SK-N-MC (cell line): ENCODE data around the gene ZC3H12C.

Experiments used
- DNase-seq: peaks from one replicate; pipeline ENCODE4 v3.0.0-alpha.2; 2011; ENCODE audit warnings: low read depth, low spot score
- H3K27ac ChIP-seq: fragments of 200-600 bp; sonication (generic); 2 replicates; pipeline ENCODE4 v1.5.1; 2016; ENCODE audit warnings: mixed run types
- H3K36me3 ChIP-seq: fragments of 200-600 bp; sonication (generic); 2 replicates; pipeline ENCODE4 v1.6.1; 2017; ENCODE audit warnings: antibody characterized with exemption, low read length, mixed read lengths; ENCODE audit not compliant: insufficient read depth
- H3K4me3 ChIP-seq: fragments of 200-600 bp; sonication (generic); 2 replicates; pipeline ENCODE4 v1.5.1; 2016
- H3K9ac ChIP-seq: fragments of 200-600 bp; sonication (generic); 2 replicates; pipeline ENCODE4 v1.8.0; 2017; ENCODE audit warnings: mixed run types, mixed read lengths; ENCODE audit not compliant: insufficient read length
- H3K9me3 ChIP-seq: fragments of 200-600 bp; sonication (generic); 2 replicates; pipeline ENCODE4 v1.6.1; 2017; ENCODE audit warnings: low read depth, mild to moderate bottlenecking, antibody characterized with exemption, low read length, moderate library complexity, mixed read lengths
- EZH2 ChIP-seq: fragments of 200-600 bp; sonication (generic); IDR thresholded peaks from one replicate; pipeline ENCODE4 v1.6.1; 2017; ENCODE audit warnings: antibody characterized with exemption
- FOXP2 ChIP-seq: optimal IDR thresholded peaks from 2 replicates; pipeline ENCODE3; 2011; ENCODE audit warnings: mild to moderate bottlenecking, moderate library complexity; ENCODE audit not compliant: insufficient read depth; ENCODE audit errors: extremely low read length, control extremely low read depth
- POLR2AphosphoS5 ChIP-seq: IDR thresholded peaks from 2 replicates; pipeline ENCODE4 v1.6.1; 2012; ENCODE audit warnings: mild to moderate bottlenecking, low read depth, low read length, borderline replicate concordance

Gene ZC3H12C

DNA sequence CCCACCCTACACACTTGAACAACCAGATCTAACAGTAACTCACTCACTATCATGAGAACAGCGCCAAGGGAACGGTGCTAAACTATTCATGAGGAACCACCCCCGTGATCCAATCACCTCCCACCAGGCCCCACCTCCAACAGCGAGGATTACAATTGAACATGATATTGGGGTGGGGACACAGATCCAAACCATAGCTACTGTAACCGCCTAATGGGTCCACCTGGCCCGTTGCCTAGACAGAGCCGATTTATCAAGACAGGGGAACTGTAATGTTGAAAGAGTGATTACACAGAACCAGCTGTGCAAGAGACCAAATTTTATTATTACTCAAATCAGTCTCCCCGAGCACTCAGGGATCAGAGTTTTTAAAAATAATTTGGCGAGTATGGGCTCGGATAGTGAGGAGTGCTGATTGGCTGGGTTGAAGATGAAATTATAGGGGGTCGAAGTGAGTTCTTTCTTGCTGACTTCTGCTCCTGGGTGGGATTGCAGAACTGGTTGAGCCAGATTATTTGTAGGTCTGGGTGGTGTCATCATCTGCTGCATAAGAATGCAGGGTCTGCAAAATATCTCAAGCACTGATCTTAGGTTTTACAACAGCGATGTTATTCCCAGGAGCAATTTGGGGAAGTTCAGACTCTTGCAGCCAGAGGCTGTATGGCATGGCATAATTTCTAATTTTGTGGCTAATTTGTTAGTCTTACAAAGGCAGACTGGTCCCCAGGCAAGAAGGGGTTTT lies 17.9 kb upstream of the ZC3H12C start:
- no peaks in the 10 kb centered on the region for H3K9me3 ChIP-seq
- DNase-seq = peak; percentile 59
- TF ChIP-seq FOXP2 = no peak
- TF ChIP-seq POLR2AphosphoS5 = peak; percentile 17; the same call in 1 of the 2 replicates
- no peak for TF ChIP-seq EZH2

GRCh38 chr11:110075847-110076208 lies 17.4 kb upstream of the ZC3H12C start:
- H3K9me3 ChIP-seq = no peaks in the 10 kb centered on the region
- DNase-seq = peak; percentile 61
- peak overlapping the region; percentile 71 for H3K4me3 ChIP-seq
- peak overlapping the region; percentile 84 for H3K27ac ChIP-seq
- no peak for TF ChIP-seq POLR2AphosphoS5
- no peak for TF ChIP-seq FOXP2
- no peaks in the 10 kb centered on the region for H3K36me3 ChIP-seq
- no peak overlapping the region for H3K9ac ChIP-seq

More for the DNA sequence above, 17.9 kb upstream of the ZC3H12C start:
- peak overlapping the region; percentile 71 for H3K4me3 ChIP-seq
- H3K27ac ChIP-seq = peak overlapping the region; percentile 84
- H3K9ac ChIP-seq = no peak overlapping the region
- H3K36me3 ChIP-seq = no peaks in the 10 kb centered on the region

DNA sequence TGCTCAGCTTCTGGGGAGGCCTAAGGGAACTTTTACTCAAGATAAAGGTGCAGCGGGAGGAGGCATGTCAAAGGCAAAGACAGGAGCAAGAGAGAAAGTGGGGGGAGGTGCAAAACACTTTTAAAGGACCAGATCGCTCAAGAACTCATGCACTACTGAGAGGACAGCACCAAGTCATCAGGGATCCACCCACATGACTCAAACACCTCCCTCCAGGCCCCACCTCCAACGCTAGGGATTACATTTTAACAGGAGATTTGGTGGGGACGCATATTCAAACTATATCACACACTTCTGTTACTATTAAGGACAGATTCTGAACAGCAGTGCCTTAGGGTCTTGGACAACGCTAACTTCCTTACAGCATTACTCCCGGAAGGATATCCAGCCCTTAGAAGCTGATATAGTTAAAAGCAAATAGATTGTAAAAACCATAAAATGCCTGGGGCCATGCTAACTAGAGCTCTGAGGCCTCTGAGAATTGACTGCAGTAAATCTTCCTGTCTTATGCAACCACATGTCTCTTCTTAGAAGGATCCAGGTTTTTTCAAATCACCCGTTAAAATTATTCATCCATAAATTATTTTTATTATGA lies 16.7 kb upstream of the ZC3H12C start:
- peak; percentile 100 for DNase-seq
- peak overlapping the region; percentile 71 for H3K4me3 ChIP-seq
- no peaks in the 10 kb centered on the region for H3K36me3 ChIP-seq
- no peaks in the 10 kb centered on the region for H3K9me3 ChIP-seq
- TF ChIP-seq EZH2 = no peak
- TF ChIP-seq POLR2AphosphoS5 = peak; percentile 86; the same call in 1 of the 2 replicates
- no peak for TF ChIP-seq FOXP2
- no peak overlapping the region for H3K9ac ChIP-seq
- peak overlapping the region; percentile 84 for H3K27ac ChIP-seq

DNA sequence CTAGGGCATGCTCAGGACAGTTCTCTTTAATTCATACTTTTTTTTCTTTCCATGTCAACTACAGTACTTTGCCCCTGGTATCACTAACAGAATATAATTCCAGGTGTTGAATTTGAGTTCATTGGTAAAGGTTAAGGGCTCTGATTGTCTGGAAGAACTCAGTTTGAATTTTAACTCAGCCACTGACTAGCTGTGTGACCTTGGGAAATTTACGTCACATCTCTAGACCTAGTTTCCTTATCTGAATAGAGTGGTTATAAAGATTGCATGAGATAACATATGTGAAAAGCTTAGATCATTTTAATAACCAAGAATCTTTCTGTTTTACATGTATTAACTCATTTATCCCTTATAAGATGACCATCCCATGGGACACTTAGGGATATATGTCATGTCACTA lies 15.8 kb upstream of the ZC3H12C start:
- DNase-seq = no peak
- Histone ChIP-seq H3K36me3 (no peaks in the 10 kb centered on the region), H3K9me3 (no peaks in the 10 kb centered on the region), H3K4me3 (no peak overlapping the region), H3K9ac (no peak overlapping the region), H3K27ac (no peak overlapping the region)
- TF ChIP-seq POLR2AphosphoS5 (no peak), EZH2 (no peak), FOXP2 (no peak)

DNA sequence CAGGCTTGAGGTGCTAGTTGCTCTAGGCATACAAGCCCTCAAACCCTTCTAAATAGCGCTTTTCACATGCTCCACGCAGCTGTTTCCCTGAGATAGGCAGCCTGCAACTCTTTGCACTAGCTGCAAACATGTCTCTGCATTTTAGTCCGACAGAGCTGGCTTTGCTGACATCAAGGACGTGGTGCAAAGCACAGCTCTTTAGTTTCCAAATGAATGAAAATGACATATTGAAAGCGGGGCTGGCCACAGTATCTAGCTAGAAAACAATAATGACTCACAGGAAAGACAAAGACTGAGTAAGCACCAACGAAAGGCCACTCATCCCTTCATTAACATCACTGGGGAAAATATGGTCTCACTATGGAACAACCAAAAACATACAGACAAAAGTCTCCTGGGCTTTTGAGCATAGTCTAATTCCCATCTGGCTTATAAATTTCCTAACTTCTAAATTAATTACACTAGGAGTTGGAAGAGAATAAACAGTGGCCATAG lies 15.3 kb upstream of the ZC3H12C start:
- Histone ChIP-seq H3K36me3 (no peaks in the 10 kb centered on the region), H3K27ac (no peak overlapping the region), H3K9ac (no peak overlapping the region), H3K4me3 (no peak overlapping the region), H3K9me3 (no peaks in the 10 kb centered on the region)
- no peak for DNase-seq
- no peak for TF ChIP-seq POLR2AphosphoS5
- TF ChIP-seq FOXP2 = no peak
- TF ChIP-seq EZH2 = no peak

DNA sequence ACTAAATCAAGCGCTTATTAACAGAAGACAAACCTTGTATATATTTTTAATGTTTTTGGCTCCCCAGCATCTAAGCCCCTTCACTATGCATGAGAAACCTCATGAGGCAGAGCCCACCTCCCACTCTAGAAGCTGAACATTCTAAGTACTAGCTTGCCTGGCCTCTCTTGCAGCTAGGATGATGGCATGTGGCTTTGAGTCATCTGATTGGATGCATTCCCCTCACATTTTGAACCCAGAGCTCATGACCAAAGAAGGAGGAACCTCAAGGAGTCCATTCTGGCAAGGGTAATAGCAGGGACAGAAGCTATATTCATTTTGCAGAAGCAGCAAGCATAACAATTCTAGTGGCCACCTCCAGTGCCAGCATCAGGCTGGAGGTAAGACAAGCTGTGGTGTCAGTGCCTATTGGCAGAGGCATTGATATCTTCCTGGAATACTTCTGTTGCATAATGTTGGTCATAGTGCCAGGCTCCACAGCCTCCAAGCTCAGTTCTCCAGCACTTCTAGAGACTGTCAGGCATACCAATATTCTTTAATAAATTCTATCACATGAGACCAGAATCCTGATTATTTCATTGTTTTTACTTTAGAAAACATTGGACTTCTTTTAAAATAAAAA lies 14.2 kb upstream of the ZC3H12C start:
- no peak for TF ChIP-seq EZH2
- TF ChIP-seq POLR2AphosphoS5 = no peak
- no peak overlapping the region for H3K27ac ChIP-seq
- no peaks in the 10 kb centered on the region for H3K36me3 ChIP-seq
- no peak overlapping the region for H3K4me3 ChIP-seq
- H3K9ac ChIP-seq = no peak overlapping the region
- DNase-seq = no peak
- H3K9me3 ChIP-seq = no peaks in the 10 kb centered on the region

- no peak for TF ChIP-seq POLR2AphosphoS5
- TF ChIP-seq EZH2 = no peak
- no peak for TF ChIP-seq FOXP2
- H3K9me3 ChIP-seq = no peaks in the 10 kb centered on the region
Measured at GRCh38 chr11:110079726-110080125, 13.5 kb upstream of the ZC3H12C start.

More at GRCh38 chr11:110079726-110080125, 13.5 kb upstream of the ZC3H12C start:
- Histone ChIP-seq H3K4me3 (no peak overlapping the region), H3K9ac (no peak overlapping the region), H3K36me3 (no peaks in the 10 kb centered on the region), H3K27ac (no peak overlapping the region)
- DNase-seq = no peak
